Measurements from ENCODE around the gene ACAA1.
"Not testable (repeated sequence)": the region's sequence is repeated elsewhere in the genome, so short reads cannot be mapped to it uniquely, and the experiment has no call there.

DNA sequence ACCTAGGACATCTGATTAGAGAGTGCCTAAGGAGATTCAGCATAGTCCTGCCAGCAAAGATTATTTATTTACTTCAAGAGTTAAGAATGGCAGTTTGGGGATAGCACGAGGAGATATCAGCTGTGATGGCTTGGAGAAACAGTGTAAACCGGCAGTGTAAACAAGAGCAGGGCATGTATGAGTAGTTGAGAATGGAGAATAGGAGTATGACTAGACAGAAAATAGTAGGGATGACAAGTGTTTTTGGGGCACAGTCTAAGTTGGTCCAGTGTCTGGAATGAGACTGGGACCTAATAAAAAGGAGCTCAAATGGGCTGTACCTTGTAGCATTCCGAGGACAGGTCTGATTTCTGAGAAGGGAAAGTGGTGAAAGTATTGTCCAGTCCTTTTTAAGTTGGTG, 59.9 kb downstream of the ACAA1 start:
- TF ChIP-seq, protein P1, sequence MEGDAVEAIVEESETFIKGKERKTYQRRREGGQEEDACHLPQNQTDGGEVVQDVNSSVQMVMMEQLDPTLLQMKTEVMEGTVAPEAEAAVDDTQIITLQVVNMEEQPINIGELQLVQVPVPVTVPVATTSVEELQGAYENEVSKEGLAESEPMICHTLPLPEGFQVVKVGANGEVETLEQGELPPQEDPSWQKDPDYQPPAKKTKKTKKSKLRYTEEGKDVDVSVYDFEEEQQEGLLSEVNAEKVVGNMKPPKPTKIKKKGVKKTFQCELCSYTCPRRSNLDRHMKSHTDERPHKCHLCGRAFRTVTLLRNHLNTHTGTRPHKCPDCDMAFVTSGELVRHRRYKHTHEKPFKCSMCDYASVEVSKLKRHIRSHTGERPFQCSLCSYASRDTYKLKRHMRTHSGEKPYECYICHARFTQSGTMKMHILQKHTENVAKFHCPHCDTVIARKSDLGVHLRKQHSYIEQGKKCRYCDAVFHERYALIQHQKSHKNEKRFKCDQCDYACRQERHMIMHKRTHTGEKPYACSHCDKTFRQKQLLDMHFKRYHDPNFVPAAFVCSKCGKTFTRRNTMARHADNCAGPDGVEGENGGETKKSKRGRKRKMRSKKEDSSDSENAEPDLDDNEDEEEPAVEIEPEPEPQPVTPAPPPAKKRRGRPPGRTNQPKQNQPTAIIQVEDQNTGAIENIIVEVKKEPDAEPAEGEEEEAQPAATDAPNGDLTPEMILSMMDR (conservative IDR thresholded peaks at IDR 0.05; ENCODE audit: low read depth, low read length): not testable (repeated sequence)
- TF ChIP-seq POLR2A (IDR thresholded peaks at IDR 0.05; ENCODE audit: low read depth, low read length); BHLHE40 (IDR thresholded peaks at IDR 0.05; ENCODE audit: low read depth, low read length); RAD21 (IDR thresholded peaks at IDR 0.05; ENCODE audit: low read length); SMC3 (IDR thresholded peaks at IDR 0.05; ENCODE audit: low read depth, low read length): not testable (repeated sequence)
- TF ChIP-seq, protein P2, sequence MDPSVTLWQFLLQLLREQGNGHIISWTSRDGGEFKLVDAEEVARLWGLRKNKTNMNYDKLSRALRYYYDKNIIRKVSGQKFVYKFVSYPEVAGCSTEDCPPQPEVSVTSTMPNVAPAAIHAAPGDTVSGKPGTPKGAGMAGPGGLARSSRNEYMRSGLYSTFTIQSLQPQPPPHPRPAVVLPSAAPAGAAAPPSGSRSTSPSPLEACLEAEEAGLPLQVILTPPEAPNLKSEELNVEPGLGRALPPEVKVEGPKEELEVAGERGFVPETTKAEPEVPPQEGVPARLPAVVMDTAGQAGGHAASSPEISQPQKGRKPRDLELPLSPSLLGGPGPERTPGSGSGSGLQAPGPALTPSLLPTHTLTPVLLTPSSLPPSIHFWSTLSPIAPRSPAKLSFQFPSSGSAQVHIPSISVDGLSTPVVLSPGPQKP (IDR thresholded peaks at IDR 0.05; ENCODE audit: borderline replicate concordance, low read depth, low read length): not testable (repeated sequence)
